ENCODE data around the gene PLEKHB1.

DNA sequence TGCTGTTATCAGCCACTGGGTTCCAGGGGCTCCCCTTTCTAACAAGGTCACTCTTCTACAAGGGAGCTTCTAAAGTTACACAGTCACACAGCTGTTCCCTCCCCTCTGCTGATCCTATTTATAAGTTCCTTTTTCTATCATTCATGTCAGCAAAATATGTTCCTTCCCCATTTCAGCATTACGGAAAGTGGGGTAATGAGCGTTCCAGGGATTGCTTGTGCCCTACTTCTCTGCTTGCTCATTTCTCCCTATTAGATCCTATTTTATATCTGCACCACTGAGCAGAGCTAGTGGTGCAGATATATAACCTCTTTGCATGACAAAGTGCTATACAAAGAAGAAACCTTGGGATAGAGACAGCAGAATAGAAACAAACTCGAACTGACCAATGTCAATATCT lies 22.7 kb upstream of the PLEKHB1 start:
- TF ChIP-seq CTCF (IDR thresholded peaks at IDR 0.05): no peak
- TF ChIP-seq POLR2AphosphoS5 (IDR thresholded peaks at IDR 0.05): no peak
- no peak for TF ChIP-seq POLR2A (IDR thresholded peaks at IDR 0.05; ENCODE audit: low read depth)

All from esophagus muscularis mucosa (tissue), 3 donors.